ENCODE results near the gene SLC35A1. TPM values are rescaled to one million over a fixed set of nuclear protein-coding genes. Genes with fewer than 3 reads are reported as not detected.

Gene SLC35A1
- total RNA-seq, result 15.9 and 22.7 TPM in 2 replicates

GRCh38 chr6:87472525-87473418, at the start of gene SLC35A1:
Gene SLC35A1, plus strand, starts transcription at chr6:87472974. Its CDS starts 30 bp downstream, at chr6:87473004.

Other genes with a start within 250 kb of the SLC35A1 start
- gene SMIM8, start 150.4 kb upstream of the SLC35A1 start, total RNA-seq, result 6.4 and 7.2 TPM in 2 replicates
- gene GJB7, start 143.7 kb upstream of the SLC35A1 start, total RNA-seq, result not detected in 2 replicates
- 1.00 and 2.1 TPM in 2 replicates for gene C6orf163, start 128.2 kb upstream of the SLC35A1 start, total RNA-seq
- 0.37 and 0.66 TPM in 2 replicates for gene CFAP206, start 65.0 kb upstream of the SLC35A1 start, total RNA-seq
- gene RARS2, start 117.0 kb downstream of the SLC35A1 start, total RNA-seq, result 39.5 and 47.2 TPM in 2 replicates
- 23.1 and 30.2 TPM in 2 replicates for gene ORC3, start 117.2 kb downstream of the SLC35A1 start, total RNA-seq
- gene AKIRIN2, start 229.3 kb downstream of the SLC35A1 start, total RNA-seq, result 18.6 and 23.5 TPM in 2 replicates